PC-9 (cell line): ENCODE measurements around the gene CLTCL1.

Source experiments
- EZH2 ChIP-seq: fragments of 200-600 bp; sonication (generic); IDR thresholded peaks from 2 replicates; pipeline ENCODE4 v1.8.0; 2017; ENCODE audit warnings: antibody characterized with exemption, low read depth
- TF ChIP-seq, protein P1 (sequence below): fragments of 200-600 bp; sonication (generic); conservative IDR thresholded peaks from 2 replicates; pipeline ENCODE4 v1.6.1; 2017; ENCODE audit warnings: mixed run types, antibody characterized with exemption, mild to moderate bottlenecking, moderate library complexity

DNA sequence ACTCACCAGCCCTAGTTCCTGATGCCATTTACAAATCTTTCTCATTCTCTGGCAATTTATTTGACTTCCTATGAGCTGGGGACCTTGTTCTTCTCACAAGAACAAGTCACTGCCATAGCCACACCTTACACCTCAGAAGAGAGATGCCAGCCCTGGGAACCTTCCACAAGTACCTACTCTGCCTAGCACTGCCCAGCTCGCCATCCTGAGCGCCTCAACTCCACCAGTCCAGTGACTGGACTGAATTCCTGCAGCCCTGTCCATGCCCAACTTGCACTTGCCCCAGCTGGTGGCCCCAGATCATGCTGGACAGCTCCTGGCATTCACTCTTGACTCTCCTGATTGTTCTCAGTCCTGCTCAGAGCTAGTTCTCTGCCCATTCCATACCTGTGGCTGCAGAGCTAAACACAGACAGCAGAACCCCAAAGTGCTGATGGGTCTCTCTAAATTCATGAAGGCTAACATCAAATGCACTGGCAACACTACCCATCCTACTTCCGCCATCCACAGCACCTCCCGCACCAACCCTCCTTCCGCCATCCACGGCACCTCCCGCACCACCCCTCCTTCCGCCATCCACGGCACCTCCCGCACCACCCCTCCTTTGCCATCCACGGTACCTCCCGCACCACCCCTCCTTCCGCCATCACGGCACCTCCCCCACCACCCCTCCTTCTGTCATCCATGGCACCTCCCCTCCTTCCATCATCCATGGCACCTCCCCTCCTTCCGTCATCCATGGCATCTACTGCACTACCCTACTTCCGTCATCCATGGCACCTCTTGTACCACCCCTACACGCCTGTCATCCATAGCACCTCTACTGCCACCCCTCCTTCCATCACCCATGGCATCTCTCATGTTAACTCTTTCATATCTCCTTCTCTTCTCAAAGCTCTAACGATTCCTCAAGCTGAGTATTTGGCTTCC, 89.4 kb downstream of the CLTCL1 start:
- TF ChIP-seq, protein P1, sequence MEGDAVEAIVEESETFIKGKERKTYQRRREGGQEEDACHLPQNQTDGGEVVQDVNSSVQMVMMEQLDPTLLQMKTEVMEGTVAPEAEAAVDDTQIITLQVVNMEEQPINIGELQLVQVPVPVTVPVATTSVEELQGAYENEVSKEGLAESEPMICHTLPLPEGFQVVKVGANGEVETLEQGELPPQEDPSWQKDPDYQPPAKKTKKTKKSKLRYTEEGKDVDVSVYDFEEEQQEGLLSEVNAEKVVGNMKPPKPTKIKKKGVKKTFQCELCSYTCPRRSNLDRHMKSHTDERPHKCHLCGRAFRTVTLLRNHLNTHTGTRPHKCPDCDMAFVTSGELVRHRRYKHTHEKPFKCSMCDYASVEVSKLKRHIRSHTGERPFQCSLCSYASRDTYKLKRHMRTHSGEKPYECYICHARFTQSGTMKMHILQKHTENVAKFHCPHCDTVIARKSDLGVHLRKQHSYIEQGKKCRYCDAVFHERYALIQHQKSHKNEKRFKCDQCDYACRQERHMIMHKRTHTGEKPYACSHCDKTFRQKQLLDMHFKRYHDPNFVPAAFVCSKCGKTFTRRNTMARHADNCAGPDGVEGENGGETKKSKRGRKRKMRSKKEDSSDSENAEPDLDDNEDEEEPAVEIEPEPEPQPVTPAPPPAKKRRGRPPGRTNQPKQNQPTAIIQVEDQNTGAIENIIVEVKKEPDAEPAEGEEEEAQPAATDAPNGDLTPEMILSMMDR: no peak
- TF ChIP-seq EZH2: no peak
